IMR-90 (cell line): ENCODE measurements around the gene CIITA. TPM values are rescaled to one million over a fixed set of nuclear protein-coding genes. Genes with fewer than 3 reads are reported as not detected.

Experiments
- ATAC-seq: fragments of 200-7000 bp; cut with Tn5 transposase; 2 replicates; pipeline ENCODE4 v1.9.1; 2020; ENCODE audit warnings: low read depth, mild to moderate bottlenecking, moderate library complexity
- BruUV-seq: library from RNA; stranded (reverse); fragments of 400-500 nt; replicated peaks from 2 replicates; lab custom pipeline; 2021; lab: Mats Ljungman, UMichigan
- CTCF ChIA-PET: fragments of 300-600 bp; formaldehyde crosslinking; extraction: SDS; loops from one replicate; lab custom pipeline; 2021; ENCODE audit warnings: antibody characterized with exemption; lab: Yijun Ruan, JAX
- POLR2A ChIA-PET: fragments of 300-600 bp; sonication (Branson Sonifier 250); formaldehyde crosslinking; loops from one replicate; lab custom pipeline; 2022; ENCODE audit warnings: antibody characterized with exemption; ENCODE audit not compliant: unreplicated experiment; lab: Charles Lee
- DNase-seq: peaks from one replicate; pipeline ENCODE4 v3.0.0; 2013
- H2AFZ ChIP-seq: replicated peaks from 2 replicates; pipeline ENCODE3; 2013; ENCODE audit warnings: low read length, mild to moderate bottlenecking; ENCODE audit not compliant: poor library complexity
- H2AK5ac ChIP-seq: 2 replicates; pipeline ENCODE4 v1.6.1; 2013; ENCODE audit warnings: low read depth, low read length, inconsistent platforms
- H2AK9ac ChIP-seq: replicated peaks from 2 replicates; pipeline ENCODE3; 2013; ENCODE audit warnings: mild to moderate bottlenecking, low read depth, low read length, moderate library complexity; ENCODE audit not compliant: poor library complexity
- H2BK120ac ChIP-seq: 2 replicates; pipeline ENCODE4 v1.6.1; 2013; ENCODE audit warnings: low read depth, low read length, inconsistent platforms
- H2BK15ac ChIP-seq: 3 replicates; pipeline ENCODE4 v1.6.1; 2013; ENCODE audit warnings: low read depth, low read length, inconsistent platforms
- H2BK20ac ChIP-seq: 2 replicates; pipeline ENCODE4 v1.6.1; 2013; ENCODE audit warnings: low read depth, mild to moderate bottlenecking, inconsistent platforms, low read length, moderate library complexity
- H2BK5ac ChIP-seq: 2 replicates; pipeline ENCODE4 v1.6.1; 2013; ENCODE audit warnings: mild to moderate bottlenecking, low read depth, low read length, inconsistent platforms; ENCODE audit not compliant: poor library complexity, severe bottlenecking
- H3K14ac ChIP-seq: replicated peaks from 2 replicates; pipeline ENCODE4 v1.6.1; 2013; ENCODE audit warnings: low read depth, low read length, inconsistent platforms
- H3K18ac ChIP-seq: 2 replicates; pipeline ENCODE4 v1.6.1; 2013; ENCODE audit warnings: low read depth, low read length, control low read depth
- H3K23ac ChIP-seq: 2 replicates; pipeline ENCODE4 v1.6.1; 2013; ENCODE audit warnings: low read depth, low read length, inconsistent platforms
- H3K27ac ChIP-seq: 2 replicates; pipeline ENCODE4 v1.5.1; 2013; ENCODE audit warnings: mild to moderate bottlenecking, control low read depth, low read length; ENCODE audit not compliant: insufficient read depth
- H3K27me3 ChIP-seq: 2 replicates; pipeline ENCODE4 v1.6.1; 2013; ENCODE audit warnings: low read length; ENCODE audit not compliant: control insufficient read depth, insufficient read depth
- H3K36me3 ChIP-seq: 2 replicates; pipeline ENCODE4 v1.6.1; 2013; ENCODE audit warnings: low read length, mixed read lengths; ENCODE audit not compliant: control insufficient read depth, insufficient read depth
- H3K4ac ChIP-seq: 2 replicates; pipeline ENCODE4 v1.6.1; 2013; ENCODE audit warnings: low read depth, low read length, inconsistent platforms
- H3K4me1 ChIP-seq: 2 replicates; pipeline ENCODE4 v1.6.1; 2013; ENCODE audit warnings: low read length, mixed read lengths; ENCODE audit not compliant: control insufficient read depth, insufficient read depth
- H3K4me2 ChIP-seq: 2 replicates; pipeline ENCODE4 v1.6.1; 2013; ENCODE audit warnings: low read depth, mild to moderate bottlenecking, control low read depth, low read length, moderate library complexity
- H3K4me3 ChIP-seq: 2 replicates; pipeline ENCODE4 v1.5.1; 2013; ENCODE audit warnings: low read depth, mild to moderate bottlenecking, control low read depth, low read length, moderate library complexity; ENCODE audit not compliant: insufficient read depth
- H3K56ac ChIP-seq: 2 replicates; pipeline ENCODE4 v1.6.1; 2013; ENCODE audit warnings: low read length, inconsistent platforms; ENCODE audit not compliant: insufficient read depth; ENCODE audit errors: extremely low read depth
- H3K79me1 ChIP-seq, 2 experiments: 2 replicates each; pipeline ENCODE4 v1.6.1; 2013; ENCODE audit warnings: low read length in 2 of 2, inconsistent platforms in 1 of 2, low read depth in 1 of 2
- H3K9ac ChIP-seq: 2 replicates; pipeline ENCODE4 v1.6.1; 2013; ENCODE audit warnings: low read depth, low read length, control low read depth
- H3K9me1 ChIP-seq: 2 replicates; pipeline ENCODE4 v1.6.1; 2013; ENCODE audit warnings: low read length, inconsistent platforms; ENCODE audit not compliant: insufficient read depth
- H3K9me3 ChIP-seq: 2 replicates; pipeline ENCODE4 v1.6.1; 2013; ENCODE audit warnings: low read length; ENCODE audit not compliant: control insufficient read depth, insufficient read depth
- H4K20me1 ChIP-seq: 2 replicates; pipeline ENCODE4 v1.6.1; 2013; ENCODE audit warnings: low read length, inconsistent platforms; ENCODE audit not compliant: insufficient read depth
- H4K5ac ChIP-seq: 2 replicates; pipeline ENCODE4 v1.6.1; 2013; ENCODE audit warnings: mild to moderate bottlenecking, low read depth, low read length, control low read depth
- H4K8ac ChIP-seq, 2 experiments: 2 replicates each; pipeline ENCODE4 v1.6.1; 2013; ENCODE audit warnings: low read depth in 2 of 2, low read length in 2 of 2, control low read depth in 1 of 2, inconsistent platforms in 1 of 2
- H4K91ac ChIP-seq: 2 replicates; pipeline ENCODE4 v1.6.1; 2013; ENCODE audit warnings: low read depth, low read length, inconsistent platforms; ENCODE audit not compliant: insufficient read depth
- BHLHE40 ChIP-seq: fragments of 150-350 bp; IDR thresholded peaks from 2 replicates; pipeline ENCODE4 v1.6.1; 2016; ENCODE audit warnings: mild to moderate bottlenecking, low read depth, low read length
- CEBPB ChIP-seq: IDR thresholded peaks from 2 replicates; pipeline ENCODE4 v1.6.1; 2012; ENCODE audit warnings: low read depth, low read length, improper control_type of control experiment
- CHD1 ChIP-seq: IDR thresholded peaks from 2 replicates; pipeline ENCODE4 v1.6.1; 2012; ENCODE audit warnings: low read depth, low read length, improper control_type of control experiment
- CTCF ChIP-seq: conservative IDR thresholded peaks from 2 replicates; pipeline ENCODE4 v1.5.1; 2012; ENCODE audit warnings: mild to moderate bottlenecking, low read depth, low read length, improper control_type of control experiment
- FOS ChIP-seq: fragments of 150-350 bp; IDR thresholded peaks from 2 replicates; pipeline ENCODE4 v1.6.1; 2016; ENCODE audit warnings: low read depth, low read length
- MAFK ChIP-seq: IDR thresholded peaks from 2 replicates; pipeline ENCODE4 v1.6.1; 2012; ENCODE audit warnings: low read depth, low read length, improper control_type of control experiment
- MAZ ChIP-seq: IDR thresholded peaks from 2 replicates; pipeline ENCODE4 v1.6.1; 2012; ENCODE audit warnings: low read depth, mild to moderate bottlenecking, low read length, improper control_type of control experiment, moderate library complexity, borderline replicate concordance
- MXI1 ChIP-seq: IDR thresholded peaks from 2 replicates; pipeline ENCODE4 v1.6.1; 2012; ENCODE audit warnings: low read depth, mild to moderate bottlenecking, low read length, moderate library complexity, borderline replicate concordance
- NFE2L2 ChIP-seq: fragments of 150-350 bp; IDR thresholded peaks from 2 replicates; pipeline ENCODE4 v1.6.1; 2016; ENCODE audit warnings: low read depth, mild to moderate bottlenecking, low read length
- POLR2A ChIP-seq: IDR thresholded peaks from 2 replicates; pipeline ENCODE4 v1.6.1; 2012; ENCODE audit warnings: mild to moderate bottlenecking, low read depth, low read length
- RAD21 ChIP-seq: IDR thresholded peaks from 2 replicates; pipeline ENCODE4 v1.6.1; 2012; ENCODE audit warnings: low read length, improper control_type of control experiment
- SMC3 ChIP-seq: fragments of 150-350 bp; IDR thresholded peaks from 2 replicates; pipeline ENCODE4 v1.6.1; 2016; ENCODE audit warnings: low read depth, mild to moderate bottlenecking, antibody characterized with exemption, low read length, moderate library complexity
- WGBS, 2 experiments: methylation state at CpG; one replicate each; pipeline versions ENCODE4 v1.1.5 to v1.1.7; 2013; ENCODE audit warnings: missing lambda C conversion rate in 2 of 2; ENCODE audit not compliant: insufficient read length in 1 of 2; ENCODE audit errors: extremely low coverage in 2 of 2; 5-methylcytosine and 5-hydroxymethylcytosine counted together
- dilution Hi-C: fragments of 300-500 bp; cut with HindIII; formaldehyde crosslinking; loops from one replicate; pipeline ENCODE4 v1.14.3; 2018; ENCODE audit warnings: low sequenced_read_pairs; ENCODE audit not compliant: unreplicated experiment
- in situ Hi-C: fragments of 300-500 bp; cut with MboI; formaldehyde crosslinking; loops from 3 replicates; pipeline ENCODE4 v1.14.3; 2019; ENCODE audit warnings: low sequenced_read_pairs, inconsistent platforms, mixed read lengths
- intact Hi-C: fragments of 100-400 bp; cut with micrococcal nuclease; formaldehyde crosslinking; loops from 2 replicates; pipeline ENCODE4 v1.10.0; 2022
- polyA plus RNA-seq, 3 experiments: library from polyadenylated mRNA; depleted of rRNA; stranded (reverse); fragments of >200 nt; gene quantifications; 2 replicates each; pipeline ENCODE4 v1.2.3, GENCODE V29; 2012; ENCODE audit warnings: low replicate concordance in 1 of 3
- total RNA-seq: library from RNA; depleted of rRNA; stranded (reverse); fragments of >200 nt; gene quantifications from 2 replicates; pipeline ENCODE4 v1.2.3, GENCODE V29; 2012
- TF ChIP-seq, protein P1 (sequence below): fragments of 150-350 bp; IDR thresholded peaks from 2 replicates; pipeline ENCODE4 v1.6.1; 2017; ENCODE audit warnings: mild to moderate bottlenecking, antibody characterized with exemption, low read length, low read depth

CIITA gene
- total and polyA plus RNA-seq, 2 of the 4 experiments (the other 2 are of a cell fraction): 0.10 TPM; not detected in 1

DNA sequence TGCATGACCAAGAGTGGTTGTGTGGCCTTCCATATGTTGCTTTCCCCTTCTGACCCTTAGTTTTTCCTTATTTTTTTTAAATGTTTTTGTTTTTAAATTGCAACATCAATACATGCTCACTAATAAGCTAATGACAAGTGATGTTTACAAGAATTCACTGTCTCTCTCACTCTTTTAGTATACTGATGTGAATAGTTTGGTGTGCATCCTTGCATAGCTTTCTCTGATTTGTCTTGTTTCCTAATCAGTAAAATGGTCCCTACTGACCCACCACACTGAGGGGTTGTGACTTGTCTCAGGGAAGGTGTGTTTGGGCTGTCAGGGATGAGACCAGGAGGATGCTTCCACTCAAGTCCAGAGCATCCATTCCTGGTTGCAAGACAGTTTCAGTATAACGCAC lies 26.0 kb downstream of the CIITA start:
- H3K9ac ChIP-seq: no peak overlapping the region
- no peak for DNase-seq
- TF ChIP-seq MAZ (no peak), MXI1 (no peak), CTCF (no peak), POLR2A (no peak), NFE2L2 (no peak), MAFK (no peak), BHLHE40 (no peak), CEBPB (no peak), SMC3 (no peak), CHD1 (no peak), FOS (no peak), RAD21 (no peak)
- TF ChIP-seq, protein P1, sequence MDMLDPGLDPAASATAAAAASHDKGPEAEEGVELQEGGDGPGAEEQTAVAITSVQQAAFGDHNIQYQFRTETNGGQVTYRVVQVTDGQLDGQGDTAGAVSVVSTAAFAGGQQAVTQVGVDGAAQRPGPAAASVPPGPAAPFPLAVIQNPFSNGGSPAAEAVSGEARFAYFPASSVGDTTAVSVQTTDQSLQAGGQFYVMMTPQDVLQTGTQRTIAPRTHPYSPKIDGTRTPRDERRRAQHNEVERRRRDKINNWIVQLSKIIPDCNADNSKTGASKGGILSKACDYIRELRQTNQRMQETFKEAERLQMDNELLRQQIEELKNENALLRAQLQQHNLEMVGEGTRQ: no peak
- H3K9me3 ChIP-seq: peaks cover 6% of the 10 kb centered on the region
- H3K4me3 ChIP-seq: no peak overlapping the region
- H2AFZ ChIP-seq: no peak overlapping the region
- no peak overlapping the region for H4K8ac ChIP-seq
- no CpG with 5 or more reads among the region's 1 CpG for WGBS, 2 experiments
- POLR2A ChIA-PET: no interaction called here
- H3K27ac ChIP-seq: no peak overlapping the region
- H2BK5ac ChIP-seq: no peak overlapping the region
- in situ Hi-C loops: loop anchor here (25.0 kb wide), 1 partner anchor 641 kb away; no protein-coding TSS in a partner anchor
- H2AK5ac ChIP-seq: no peak overlapping the region
- H3K36me3 ChIP-seq: no peaks in the 10 kb centered on the region
- no peaks in the 10 kb centered on the region for H3K79me1 ChIP-seq
- H3K18ac ChIP-seq: no peak overlapping the region
- no peak overlapping the region for H2BK120ac ChIP-seq
- ATAC-seq: no peak
- CTCF ChIA-PET: interaction anchor here (0.6 kb wide), 1 partner anchor 1090 kb away, joined by 4 read pairs; no protein-coding TSS in a partner anchor
- dilution Hi-C loops: no loop called here
- no peak overlapping the region for H3K14ac ChIP-seq
- H2AK9ac ChIP-seq: no peak overlapping the region
- no peak overlapping the region for H4K5ac ChIP-seq
- H3K27me3 ChIP-seq: peaks cover 11% of the 10 kb centered on the region
- H2BK15ac ChIP-seq: no peak overlapping the region
- no peak overlapping the region for H2BK20ac ChIP-seq
- no peak overlapping the region for H3K56ac ChIP-seq
- H3K4me2 ChIP-seq: no peak overlapping the region
- no peaks in the 10 kb centered on the region for H3K4me1 ChIP-seq
- no peaks in the 10 kb centered on the region for H4K20me1 ChIP-seq
- intact Hi-C loops: no loop called here
- H3K4ac ChIP-seq: no peak overlapping the region
- H3K9me1 ChIP-seq: no peaks in the 10 kb centered on the region
- no peak overlapping the region for H4K91ac ChIP-seq
- BruUV-seq: no TSS peak
- no peak overlapping the region for H3K23ac ChIP-seq
